H1 (cell line): ENCODE results near the gene SPCS3. TPM values are rescaled to one million over a fixed set of nuclear protein-coding genes. Genes with fewer than 3 reads are reported as not detected.

Experiments used
- GABPA ChIP-seq: IDR thresholded peaks from 2 replicates; pipeline ENCODE4 v1.6.1; 2011; ENCODE audit warnings: mild to moderate bottlenecking, low read length, moderate library complexity, borderline replicate concordance; ENCODE audit not compliant: insufficient read depth
- POLR2AphosphoS5 ChIP-seq: IDR thresholded peaks from 2 replicates; pipeline ENCODE4 v1.6.1; 2011; ENCODE audit warnings: low read depth, low read length
- RAD21 ChIP-seq, 2 experiments: IDR thresholded peaks in 1 of 2; conservative IDR thresholded peaks in 1 of 2; 2 replicates each; pipeline ENCODE4 v1.6.1; 2011; ENCODE audit warnings: low read depth in 2 of 2, low read length in 2 of 2, improper control_type of control experiment in 1 of 2, inconsistent platforms in 1 of 2, mild to moderate bottlenecking in 1 of 2, moderate library complexity in 1 of 2
- RFX5 ChIP-seq: IDR thresholded peaks from 2 replicates; pipeline ENCODE4 v1.6.1; 2011; ENCODE audit warnings: low read depth, low read length, improper control_type of control experiment, borderline replicate concordance
- RNF2 ChIP-seq: fragments of 200-900, 300-1000 bp; sonication (generic); IDR thresholded peaks from 2 replicates; pipeline ENCODE4 v1.7.1; 2016; ENCODE audit warnings: borderline replicate concordance, low read depth, mild to moderate bottlenecking, antibody characterized with exemption, low read length; ENCODE audit not compliant: poor library complexity, severe bottlenecking; ENCODE audit errors: missing control alignments
- polyA plus RNA-seq, 7 experiments: library from polyadenylated mRNA; depleted of rRNA in 3 of 7; stranded (reverse) in 5 of 7; unstranded in 2 of 7; fragments of >200 nt in 5 of 7; fragments of 200-250 nt in 2 of 7; gene quantifications; 1 replicate in 5 of 7; 2 replicates in 1 of 7; 4 replicates in 1 of 7; pipeline versions ENCODE4 v1.2.1 to v1.2.3, GENCODE V29; 2011 to 2013; ENCODE audit warnings: missing spikeins in 2 of 7, mixed read lengths in 2 of 7
- total RNA-seq: library from RNA; stranded (reverse); fragmentation: NEBNext Ultra II Directional; extraction: Animal tissue kit (Norgen Biotek cat#: 25700); gene quantifications from 2 replicates; pipeline ENCODE4 v1.2.1, GENCODE V29; 2021
- TF ChIP-seq, protein P1 (sequence below), 3 experiments: IDR thresholded peaks; 1 replicate in 2 of 3; 2 replicates in 1 of 3; pipeline versions ENCODE4 v1.5.1 to v1.6.1; 2011; ENCODE audit warnings: low read length in 3 of 3, mild to moderate bottlenecking in 3 of 3, inconsistent platforms in 2 of 3, low read depth in 1 of 3, moderate library complexity in 1 of 3; ENCODE audit not compliant: insufficient read depth in 1 of 3; ENCODE audit errors: control extremely low read depth in 1 of 3

The SPCS3 gene
- total and polyA plus RNA-seq, 2 of the 8 experiments (the other 6 are each of a cell fraction or from before 2014, with no cell fraction given), result 18.4 to 117 TPM

DNA sequence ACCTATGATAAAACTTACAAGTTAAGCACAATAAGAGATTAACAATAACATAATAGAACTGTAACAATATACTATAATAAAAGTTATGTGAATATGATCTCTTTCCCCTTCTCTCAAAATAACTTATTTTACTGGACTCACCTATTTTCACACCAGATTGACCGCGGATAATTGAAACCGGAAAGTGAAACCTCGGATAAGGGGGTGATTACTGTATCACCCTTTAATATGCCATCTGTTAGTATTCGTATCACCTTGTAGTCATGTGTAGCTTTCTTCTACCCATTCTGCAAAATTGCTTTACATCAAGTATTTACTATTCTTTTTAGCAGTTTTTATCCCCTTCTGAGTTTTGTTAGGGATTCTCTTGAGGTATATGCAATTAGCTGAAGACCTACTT is 1.8 kb downstream of the SPCS3 start (continued):
- no peak for TF ChIP-seq RAD21 (IDR thresholded peaks at IDR 0.05 in 1 of 2, conservative IDR thresholded peaks at IDR 0.05 in 1 of 2; ENCODE audit: low read depth in 2 of 2, low read length in 2 of 2)
- TF ChIP-seq RNF2, result no peak
- TF ChIP-seq, protein P1, sequence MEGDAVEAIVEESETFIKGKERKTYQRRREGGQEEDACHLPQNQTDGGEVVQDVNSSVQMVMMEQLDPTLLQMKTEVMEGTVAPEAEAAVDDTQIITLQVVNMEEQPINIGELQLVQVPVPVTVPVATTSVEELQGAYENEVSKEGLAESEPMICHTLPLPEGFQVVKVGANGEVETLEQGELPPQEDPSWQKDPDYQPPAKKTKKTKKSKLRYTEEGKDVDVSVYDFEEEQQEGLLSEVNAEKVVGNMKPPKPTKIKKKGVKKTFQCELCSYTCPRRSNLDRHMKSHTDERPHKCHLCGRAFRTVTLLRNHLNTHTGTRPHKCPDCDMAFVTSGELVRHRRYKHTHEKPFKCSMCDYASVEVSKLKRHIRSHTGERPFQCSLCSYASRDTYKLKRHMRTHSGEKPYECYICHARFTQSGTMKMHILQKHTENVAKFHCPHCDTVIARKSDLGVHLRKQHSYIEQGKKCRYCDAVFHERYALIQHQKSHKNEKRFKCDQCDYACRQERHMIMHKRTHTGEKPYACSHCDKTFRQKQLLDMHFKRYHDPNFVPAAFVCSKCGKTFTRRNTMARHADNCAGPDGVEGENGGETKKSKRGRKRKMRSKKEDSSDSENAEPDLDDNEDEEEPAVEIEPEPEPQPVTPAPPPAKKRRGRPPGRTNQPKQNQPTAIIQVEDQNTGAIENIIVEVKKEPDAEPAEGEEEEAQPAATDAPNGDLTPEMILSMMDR (IDR thresholded peaks at IDR 0.05; ENCODE audit: control extremely low read depth in 1 of 3, insufficient read depth in 1 of 3, low read depth in 1 of 3, low read length in 3 of 3), result no peak
- no peak for TF ChIP-seq GABPA
- no peak for TF ChIP-seq POLR2AphosphoS5
- no peak for TF ChIP-seq RFX5
